Measurements from ENCODE around the gene WASF3. TPM values are rescaled to one million over a fixed set of nuclear protein-coding genes. Genes with fewer than 3 reads are reported as not detected.
A peak's percentile ranks its signal among the peaks of the same experiment; 100 is the strongest.

Gene WASF3
- total and polyA plus RNA-seq, 2 donors from 2014 or later = 3.7 to 18.5 TPM

DNA sequence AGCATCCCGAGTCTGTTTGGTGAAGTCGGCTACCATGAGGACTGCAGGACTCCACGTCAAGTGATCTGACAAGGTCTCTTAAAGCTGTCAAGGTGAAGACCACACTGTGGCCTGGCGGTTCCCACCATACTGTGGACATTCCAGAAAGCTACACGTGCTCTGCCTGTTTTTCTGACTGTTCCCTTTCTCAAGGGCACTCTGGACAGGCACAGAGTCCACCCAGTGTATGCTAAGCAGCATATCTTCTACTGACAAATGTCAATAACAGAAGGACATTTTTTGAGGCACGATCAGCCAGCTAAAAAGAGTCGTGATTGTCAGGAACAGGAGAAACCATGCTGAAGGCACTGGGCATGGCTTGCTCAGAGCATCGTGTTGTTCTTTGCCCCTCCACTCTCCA is 12.8 kb upstream of the WASF3 start:
- DNase-seq = no peak
- Histone ChIP-seq H3K27me3 (ENCODE audit: control insufficient read depth, insufficient read depth, low read length) (no peaks in the 10 kb centered on the region), H3K27ac (ENCODE audit: low read depth in 2 of 2, low read length in 2 of 2) (no peak overlapping the region), H3K9me3 (ENCODE audit: control insufficient read depth in 2 of 3, insufficient read depth in 1 of 3, low read length in 3 of 3) (no peaks in the 10 kb centered on the region), H3K9ac (ENCODE audit: low read length in 3 of 3) (no peak overlapping the region), H3K4me3 (ENCODE audit: low read length in 3 of 3) (no peak overlapping the region), H3K4me1 (ENCODE audit: control insufficient read depth in 2 of 3, insufficient read depth in 2 of 3, low read depth in 1 of 3, low read length in 3 of 3) (no peaks in the 10 kb centered on the region), H3K36me3 (ENCODE audit: control insufficient read depth in 2 of 3, insufficient read depth in 3 of 3, low read length in 3 of 3) (no peaks in the 10 kb centered on the region)
- intact Hi-C loops (cut with DNase I) = no loop called here
- TF ChIP-seq CTCF (IDR thresholded peaks at IDR 0.05; ENCODE audit: borderline replicate concordance, extremely low read depth, insufficient read depth) = no peak
- no peak for FAIRE-seq

- no peak for TF ChIP-seq CTCF (IDR thresholded peaks at IDR 0.05; ENCODE audit: borderline replicate concordance, extremely low read depth, insufficient read depth)
- intact Hi-C loops (cut with DNase I) = no loop called here
- H3K36me3 ChIP-seq (ENCODE audit: control insufficient read depth in 2 of 3, insufficient read depth in 3 of 3, low read length in 3 of 3) = no peaks in the 10 kb centered on the region
- no peaks in the 10 kb centered on the region for H3K4me1 ChIP-seq (ENCODE audit: control insufficient read depth in 2 of 3, insufficient read depth in 2 of 3, low read depth in 1 of 3, low read length in 3 of 3)
- FAIRE-seq = no peak
- H3K9ac ChIP-seq (ENCODE audit: low read length in 3 of 3) = no peak overlapping the region
- no peaks in the 10 kb centered on the region for H3K27me3 ChIP-seq (ENCODE audit: control insufficient read depth, insufficient read depth, low read length)
- H3K4me3 ChIP-seq (ENCODE audit: low read length in 3 of 3) = no peak overlapping the region
- DNase-seq = peak in 3 of 5 donors; percentile 35 to 89 (median 87)
- no peak overlapping the region for H3K27ac ChIP-seq (ENCODE audit: low read depth in 2 of 2, low read length in 2 of 2)
- H3K9me3 ChIP-seq (ENCODE audit: control insufficient read depth in 2 of 3, insufficient read depth in 1 of 3, low read length in 3 of 3) = no peaks in the 10 kb centered on the region
Measured at GRCh38 chr13:26548205-26548765, 9.2 kb upstream of the WASF3 start.

DNA sequence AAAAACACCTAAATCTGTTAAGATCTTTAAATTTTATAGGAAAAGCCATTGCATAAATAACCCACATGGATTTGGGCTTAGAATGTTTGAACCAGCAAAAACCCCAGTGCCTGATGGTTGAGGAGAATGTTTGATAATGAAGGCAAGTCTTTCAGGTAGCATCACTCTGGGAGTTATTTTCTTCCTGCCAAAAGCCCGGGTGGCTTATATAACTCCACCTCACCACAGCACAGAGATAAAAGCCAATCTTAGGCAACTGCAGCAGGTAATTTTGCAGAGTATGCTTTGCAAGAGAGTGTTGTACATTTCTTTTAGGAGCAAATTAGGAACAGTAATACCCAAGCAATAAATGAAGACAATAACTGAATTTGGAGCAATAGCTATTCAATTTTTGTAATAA is 7.8 kb upstream of the WASF3 start:
- FAIRE-seq (no peak), DNase-seq (no peak)
- TF ChIP-seq CTCF (IDR thresholded peaks at IDR 0.05; ENCODE audit: borderline replicate concordance, extremely low read depth, insufficient read depth) = no peak
- Histone ChIP-seq H3K4me3 (ENCODE audit: low read length in 3 of 3) (no peak overlapping the region), H3K36me3 (ENCODE audit: control insufficient read depth in 2 of 3, insufficient read depth in 3 of 3, low read length in 3 of 3) (no peaks in the 10 kb centered on the region), H3K27me3 (ENCODE audit: control insufficient read depth, insufficient read depth, low read length) (no peaks in the 10 kb centered on the region), H3K27ac (ENCODE audit: low read depth in 2 of 2, low read length in 2 of 2) (no peak overlapping the region), H3K9ac (ENCODE audit: low read length in 3 of 3) (no peak overlapping the region), H3K4me1 (ENCODE audit: control insufficient read depth in 2 of 3, insufficient read depth in 2 of 3, low read depth in 1 of 3, low read length in 3 of 3) (no peaks in the 10 kb centered on the region), H3K9me3 (ENCODE audit: control insufficient read depth in 2 of 3, insufficient read depth in 1 of 3, low read length in 3 of 3) (no peaks in the 10 kb centered on the region)
- intact Hi-C loops (cut with DNase I) = no loop called here
